SKM-1 treated with dmso at 0.1 percent for 144 hours (cell line): Measurements from ENCODE around the gene TNK1.

Experiments used
- DNase-seq: peaks from one replicate; lab custom pipeline; 2025; ENCODE audit not compliant: unreplicated experiment; lab: John Stamatoyannopoulos, UW

Gene TNK1

DNA sequence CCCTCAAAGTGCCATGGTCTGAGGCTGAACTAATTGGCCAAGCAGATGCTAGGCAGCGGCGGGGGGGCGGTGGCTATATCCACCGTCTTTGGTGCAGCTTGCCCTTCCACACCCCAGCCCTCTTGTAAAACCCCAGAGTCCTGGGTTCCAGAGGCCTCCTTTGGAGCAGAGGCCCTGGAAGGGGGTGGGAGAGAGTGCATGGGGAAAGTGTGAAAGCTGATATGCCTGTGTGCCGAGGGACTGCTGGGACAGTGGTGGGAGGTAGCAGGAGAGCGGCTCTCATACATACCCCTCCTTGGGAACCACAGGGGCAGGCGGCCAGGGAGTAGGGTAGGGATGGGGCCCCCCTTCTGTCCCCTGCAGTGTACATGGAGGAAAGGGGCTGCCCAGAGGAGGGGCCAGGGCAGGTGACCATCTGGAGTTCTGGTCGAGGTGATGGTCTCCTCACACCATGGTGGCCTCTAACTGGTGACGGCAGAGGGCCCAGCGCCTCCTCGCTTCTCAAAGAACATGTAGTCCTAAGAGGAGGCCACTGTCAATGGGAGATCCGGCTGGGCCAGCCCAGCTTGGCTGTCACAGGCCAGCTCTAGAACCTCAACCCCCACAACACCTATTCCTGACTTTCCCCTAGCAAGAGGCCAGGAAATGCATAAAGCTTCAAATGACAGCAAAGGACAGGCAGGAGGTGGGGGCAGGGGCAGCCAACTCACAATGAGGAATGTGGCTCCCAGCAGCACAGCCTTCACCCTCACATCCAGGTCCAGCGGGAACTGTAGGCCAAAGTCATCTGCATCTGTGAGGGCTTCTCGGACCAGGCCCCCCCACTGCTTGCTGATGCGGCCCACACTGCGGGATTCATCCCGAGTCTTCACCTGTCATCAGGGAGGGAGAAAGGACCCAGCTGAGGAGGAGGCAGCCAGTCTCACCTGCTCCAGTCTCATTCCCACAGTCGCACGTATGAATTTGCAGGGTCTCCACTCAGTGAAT, 9.3 kb downstream of the TNK1 start:
- DNase-seq = no peak

DNA sequence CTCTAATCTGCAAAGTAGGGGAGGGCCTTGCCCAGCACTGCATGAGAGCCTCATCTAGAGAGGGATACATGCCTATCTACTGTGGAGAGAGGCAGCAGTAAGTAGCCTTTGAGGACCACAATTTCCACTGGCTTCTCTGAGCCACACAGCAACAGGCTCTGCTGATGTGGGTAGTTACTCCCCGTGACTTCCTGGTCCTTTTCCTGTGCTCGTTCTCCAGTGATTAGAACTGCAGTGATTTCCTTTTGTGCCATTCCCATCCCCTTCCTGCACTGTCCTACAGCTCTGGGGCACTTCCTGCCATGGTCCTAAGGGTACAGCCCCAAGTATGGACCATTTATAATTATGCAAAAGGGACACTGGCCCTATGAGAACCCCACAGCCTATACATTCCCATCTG, 10.4 kb downstream of the TNK1 start:
- DNase-seq = no peak

DNA sequence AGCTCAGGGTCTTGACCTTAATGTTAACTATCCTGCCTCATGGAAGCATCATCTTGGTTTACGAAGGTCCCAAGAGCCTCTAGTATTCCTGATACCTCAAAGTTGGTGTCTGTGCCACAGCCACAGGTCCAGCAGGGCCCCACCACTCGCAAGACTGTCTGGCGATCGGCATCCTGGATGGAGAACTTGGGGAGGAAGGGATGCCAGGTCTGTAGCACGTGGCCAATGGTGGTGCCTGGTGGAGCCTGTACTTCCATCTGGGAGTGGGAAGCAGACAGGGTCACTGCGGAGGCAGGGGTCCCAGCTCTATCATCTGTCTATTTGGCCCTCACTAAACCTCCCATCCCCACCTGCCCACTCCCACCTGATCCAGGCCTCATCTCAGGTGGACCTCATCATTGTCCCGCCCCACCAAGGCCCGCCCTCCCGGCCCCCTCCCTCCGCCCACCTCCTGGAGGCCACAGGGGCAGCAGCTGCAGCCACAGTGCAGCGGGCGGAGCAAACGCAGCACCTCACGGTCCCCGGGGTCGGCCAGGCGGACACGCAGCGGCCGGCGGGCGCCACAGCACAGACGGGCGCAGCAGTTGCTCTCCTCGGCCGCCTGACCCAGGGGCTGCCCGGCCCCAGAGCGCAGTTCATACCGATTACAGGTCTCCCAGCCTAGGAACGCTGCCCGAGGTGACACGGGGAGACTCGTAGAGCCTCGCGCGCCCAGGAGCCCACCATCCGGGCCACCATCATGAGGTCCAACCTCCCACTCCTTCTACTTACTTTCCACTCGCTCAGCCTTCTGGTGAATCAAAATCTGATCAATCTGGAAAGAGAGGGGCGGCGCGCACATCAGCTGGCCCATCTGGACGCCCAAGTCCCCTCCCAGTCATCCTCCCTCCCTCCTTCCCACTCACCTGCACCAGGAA, 12.1 kb downstream of the TNK1 start:
- no peak for DNase-seq

DNA sequence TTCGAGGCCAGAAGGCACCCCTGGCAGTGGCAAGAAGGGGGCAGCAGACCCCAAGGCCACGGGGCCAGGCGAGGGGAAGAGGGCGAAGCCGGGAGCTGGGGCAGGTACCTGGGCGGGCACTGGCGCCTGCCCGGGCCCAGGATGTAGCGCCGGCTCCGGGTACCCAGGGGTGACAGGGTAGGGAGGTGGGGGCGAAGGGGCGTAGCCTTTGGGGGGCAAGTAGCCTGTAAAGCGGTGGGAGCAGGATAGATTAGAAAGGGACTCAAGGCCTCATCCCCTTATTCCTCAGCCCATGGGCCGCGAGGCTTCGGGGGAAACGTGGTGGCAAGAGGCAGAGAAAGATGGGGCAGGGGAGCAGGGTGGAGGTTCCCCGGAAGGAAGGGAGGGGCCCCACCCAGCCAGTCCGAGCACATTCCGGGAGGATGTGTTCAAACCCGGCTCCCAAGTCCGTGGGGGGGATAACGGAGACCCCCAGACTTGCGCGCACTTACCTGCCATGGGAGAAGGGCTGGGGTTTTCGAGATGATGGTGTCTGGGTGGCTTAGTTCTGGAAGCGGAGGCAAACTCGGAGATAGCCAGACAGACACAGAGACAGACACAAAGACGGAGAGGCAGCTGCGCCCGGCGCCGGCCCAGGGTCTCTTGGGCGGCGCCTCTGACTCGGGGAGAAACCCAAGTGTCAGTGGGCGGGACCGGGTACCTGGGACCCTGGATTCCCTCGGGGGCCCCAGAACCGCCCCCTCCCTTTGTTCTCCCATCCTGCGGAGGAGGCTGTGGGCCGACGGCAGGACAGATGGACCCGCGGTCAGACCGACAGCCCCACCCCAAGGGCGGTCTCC, 12.9 kb downstream of the TNK1 start:
- no peak for DNase-seq

DNA sequence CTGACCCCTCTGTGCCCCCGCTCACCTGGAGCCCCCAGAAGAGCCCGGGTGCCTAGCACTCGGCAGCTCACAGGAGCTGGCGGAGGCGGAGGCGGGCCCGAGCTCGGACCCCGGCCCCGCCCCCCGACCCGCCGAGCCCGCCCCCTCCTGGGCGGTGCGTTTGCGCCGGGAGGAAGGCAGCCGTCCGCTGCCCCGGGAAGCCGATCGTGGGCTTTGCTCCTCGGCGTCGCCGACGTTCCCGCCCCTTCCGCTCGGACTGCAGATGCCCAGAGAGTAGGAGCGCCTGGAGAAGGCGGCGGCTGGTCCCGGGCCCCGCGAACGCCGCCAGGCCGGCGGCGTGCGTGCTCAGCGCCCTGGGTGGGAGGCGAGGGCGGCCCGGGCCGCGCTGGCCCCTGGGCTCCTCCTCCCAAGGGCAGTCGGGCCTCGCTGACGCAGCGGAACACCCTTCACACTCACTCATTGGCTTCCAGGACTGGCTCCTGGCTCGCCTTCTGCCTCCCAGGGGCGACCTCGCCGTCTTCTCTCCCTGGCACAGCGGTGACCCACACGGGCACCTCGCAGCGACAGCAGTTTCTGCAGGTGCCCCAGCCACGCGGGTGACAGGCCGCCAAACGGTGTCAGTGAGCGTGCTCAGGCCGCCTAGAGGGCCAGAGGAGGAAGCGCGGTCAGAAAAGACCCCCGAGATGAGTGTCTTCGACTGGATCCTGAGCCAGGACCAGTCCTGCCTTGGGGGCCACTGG, 13.7 kb downstream of the TNK1 start, which contains the start of gene PLSCR3:
Gene PLSCR3, minus strand, starts transcription at position 74 of the 740 bp plus-strand sequence. CDS start 415 bp downstream, outside the sequence.
- peak; percentile 41 for DNase-seq

DNA sequence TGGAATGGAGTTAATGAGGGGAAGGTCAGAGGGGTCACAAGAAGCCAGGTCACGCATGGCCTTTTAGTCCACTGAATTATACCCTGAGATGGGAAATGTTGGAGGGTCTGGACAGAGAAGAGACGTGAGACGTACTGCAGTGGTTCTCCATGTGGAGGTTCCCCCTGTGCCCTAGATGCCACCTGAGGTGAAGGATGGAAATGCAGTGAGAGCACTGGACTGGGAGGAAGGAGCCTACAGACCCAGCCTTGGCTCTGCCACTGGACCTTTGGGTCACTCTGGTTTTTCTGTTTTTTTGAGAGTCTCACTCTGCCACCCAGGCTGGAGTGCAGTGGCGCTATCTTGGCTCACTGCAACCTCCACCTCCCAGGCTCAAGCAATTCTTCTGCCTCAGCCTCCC, 15.3 kb downstream of the TNK1 start:
- no peak for DNase-seq

DNA sequence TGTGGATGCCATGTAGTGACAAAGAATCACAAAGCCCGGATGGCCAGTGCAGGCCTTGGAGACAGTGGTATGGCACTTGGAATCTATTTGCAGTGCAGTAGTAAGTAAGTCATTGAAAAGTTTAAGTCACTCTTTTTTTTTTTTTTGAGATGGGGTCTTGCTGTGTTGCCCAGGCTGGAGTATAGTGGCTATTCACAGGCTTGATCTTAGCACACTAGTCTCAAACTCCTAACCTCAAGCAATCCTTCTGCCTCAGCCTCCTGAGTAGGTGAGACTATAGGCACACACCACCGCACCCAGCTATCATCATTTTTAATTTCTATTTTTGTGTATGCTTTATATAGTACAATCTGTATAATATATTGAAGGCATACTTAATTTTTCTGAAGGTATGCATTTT, 17.7 kb downstream of the TNK1 start:
- DNase-seq = no peak

DNA sequence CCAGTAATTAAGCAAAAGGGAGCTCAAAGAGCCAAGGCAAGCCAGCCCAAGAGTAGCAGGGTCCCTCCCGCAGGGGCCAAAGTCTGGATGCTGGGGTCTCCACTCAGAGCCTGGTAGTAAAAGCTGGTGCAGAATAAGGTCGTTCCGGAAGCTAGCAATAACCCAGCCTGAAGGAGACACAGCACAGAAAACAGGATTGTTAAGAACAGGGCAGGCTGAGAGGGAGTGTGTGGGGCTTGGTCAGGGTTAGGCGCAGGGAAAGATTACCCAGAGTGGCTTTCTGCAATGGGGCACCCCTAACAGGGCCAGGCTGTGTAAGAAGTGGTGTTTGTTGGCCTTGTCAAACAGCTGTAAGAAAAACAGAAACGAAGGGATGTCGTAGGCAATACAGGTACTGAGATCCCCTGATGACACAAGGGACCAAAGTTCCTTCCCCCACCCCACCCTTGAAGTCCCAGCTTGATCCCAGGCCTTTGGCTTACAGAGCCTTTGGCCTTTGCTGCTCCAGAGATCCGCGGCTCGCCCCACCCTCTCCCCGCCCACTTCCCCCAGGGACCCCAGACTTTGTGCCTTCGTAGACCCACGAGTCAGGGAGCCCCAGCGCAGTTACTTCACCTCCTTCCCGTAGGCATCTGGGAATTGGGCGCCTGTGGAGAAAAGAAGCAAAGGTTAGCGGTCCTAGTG, 22.3 kb downstream of the TNK1 start:
- no peak for DNase-seq

DNA sequence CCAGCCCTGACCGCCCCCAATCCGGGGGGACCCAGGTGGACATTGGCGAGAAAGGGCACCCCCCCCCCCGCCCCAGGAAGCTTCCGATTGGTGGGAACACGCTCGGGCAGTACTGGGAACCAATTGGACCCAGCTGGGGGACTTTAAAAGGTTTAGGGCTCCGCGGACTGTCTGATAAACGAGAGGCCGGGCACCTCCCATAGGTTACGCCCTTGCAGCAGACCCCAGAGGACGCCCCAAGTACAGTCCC, 22.8 kb downstream of the TNK1 start:
- no peak for DNase-seq

DNA sequence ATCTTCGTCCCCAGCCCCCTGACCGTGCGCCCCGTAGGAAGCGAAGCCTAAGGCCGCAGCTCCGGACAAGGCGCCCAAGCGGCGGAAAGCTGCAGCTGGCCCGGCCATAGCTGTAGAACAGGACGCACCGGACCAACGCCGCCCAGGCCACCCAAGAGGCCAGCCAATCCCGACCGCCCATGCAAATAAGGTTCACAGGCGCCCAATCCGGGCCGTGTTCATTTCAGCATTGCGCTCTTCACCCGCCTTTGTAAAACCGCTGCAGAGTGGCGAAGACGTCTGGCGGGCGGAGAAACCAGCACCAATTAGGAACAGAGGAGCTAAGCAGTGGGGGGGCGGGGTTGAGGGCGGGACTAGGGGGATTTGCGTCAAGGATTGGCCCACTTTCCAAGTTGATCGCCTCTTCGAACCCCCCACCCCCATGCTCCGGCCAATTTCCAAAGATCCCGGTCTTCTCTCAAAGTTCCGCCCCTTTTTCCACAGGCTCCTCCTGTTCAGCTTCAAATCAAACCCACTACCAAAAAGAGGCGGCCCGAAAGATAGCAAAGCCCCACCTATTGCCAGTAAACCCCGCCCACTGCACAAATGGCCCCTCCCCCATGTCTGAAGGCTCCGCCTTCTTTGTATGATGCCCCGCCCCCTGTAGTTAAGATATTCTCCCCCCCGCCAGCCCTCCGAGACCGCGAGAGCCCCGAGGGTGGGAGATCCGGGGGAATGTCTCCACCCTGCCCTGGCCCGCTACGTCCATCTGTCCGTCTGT, 23.3 kb downstream of the TNK1 start, which contains the start of gene TMEM256:
Gene TMEM256, minus strand, starts transcription at position 121 of the 760 bp plus-strand sequence. Its CDS starts 13 bp downstream, at position 108.
- peak; percentile 81 for DNase-seq

DNA sequence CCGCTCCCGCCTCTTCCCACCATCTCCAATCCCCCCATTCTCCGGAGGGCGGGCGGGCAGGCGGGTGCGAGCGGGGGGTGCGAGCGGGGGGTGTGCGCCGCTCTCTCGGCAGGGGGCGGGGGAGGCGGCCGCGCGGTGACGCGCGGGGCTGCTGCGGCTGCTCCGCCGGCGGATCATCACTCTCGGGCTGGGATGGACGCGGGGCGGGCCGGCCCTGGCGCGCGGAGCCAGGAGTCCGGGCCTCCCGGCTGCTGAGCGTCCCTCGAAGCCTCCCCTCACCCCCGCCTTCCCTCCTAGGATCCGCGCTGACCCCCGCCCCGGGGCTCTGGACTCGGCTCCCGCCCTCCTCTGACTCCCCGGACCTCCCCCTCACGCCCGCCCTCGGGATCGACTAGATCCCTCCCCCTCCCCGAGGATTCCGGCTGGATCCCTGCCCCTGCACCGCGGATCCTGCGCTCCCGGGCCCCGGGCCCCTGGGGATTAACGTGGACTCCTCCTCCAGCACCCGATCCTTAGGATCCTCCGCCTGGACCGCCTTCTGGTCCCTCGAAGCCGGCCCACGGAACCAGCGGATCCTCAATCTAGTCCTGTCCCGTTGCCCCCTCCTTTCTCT, 24.0 kb downstream of the TNK1 start:
- DNase-seq = no peak

DNA sequence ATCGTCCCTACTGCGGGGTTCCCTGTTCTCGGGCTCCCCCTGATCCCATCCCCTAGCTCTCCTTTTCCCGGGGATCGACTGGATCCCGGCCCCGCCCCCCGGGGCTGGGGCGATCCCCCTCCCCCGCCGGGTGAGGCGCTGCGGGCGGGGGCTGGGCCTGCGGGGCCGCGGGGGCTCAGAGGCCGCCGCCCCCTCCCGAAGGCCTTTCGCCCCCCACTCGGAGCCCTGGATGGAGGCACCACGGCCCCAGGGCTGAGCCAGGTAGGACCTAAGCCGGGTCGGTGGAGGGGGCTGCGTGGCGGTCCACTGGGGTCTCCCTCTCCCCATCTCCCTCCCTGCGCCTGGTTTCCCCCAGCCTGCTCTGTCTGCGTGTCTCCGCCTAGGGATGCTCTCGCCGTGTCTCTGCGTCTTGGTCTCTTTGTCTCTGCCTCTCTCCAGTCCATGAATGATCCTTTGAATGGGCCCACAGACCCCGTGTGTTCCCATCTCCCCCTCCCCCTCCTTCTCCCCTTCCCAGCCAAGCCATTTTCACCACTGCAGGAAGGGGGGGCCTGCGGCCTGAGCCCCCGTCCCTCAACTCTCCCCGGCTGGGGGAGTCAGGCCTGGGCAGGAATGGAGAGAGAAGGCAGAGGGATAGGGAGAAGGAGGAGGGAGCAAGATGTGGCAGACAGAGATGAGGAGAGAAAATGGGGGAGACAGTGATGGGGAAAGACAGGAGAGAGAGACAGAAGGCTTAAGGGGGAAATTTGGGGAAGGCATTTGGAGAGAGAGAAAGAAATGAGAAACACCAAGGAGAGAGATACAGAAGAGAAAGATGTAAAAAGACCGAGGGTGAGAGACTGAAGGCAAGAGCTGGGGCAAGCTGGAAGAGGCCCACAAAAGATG, 24.7 kb downstream of the TNK1 start:
- DNase-seq = no peak

DNA sequence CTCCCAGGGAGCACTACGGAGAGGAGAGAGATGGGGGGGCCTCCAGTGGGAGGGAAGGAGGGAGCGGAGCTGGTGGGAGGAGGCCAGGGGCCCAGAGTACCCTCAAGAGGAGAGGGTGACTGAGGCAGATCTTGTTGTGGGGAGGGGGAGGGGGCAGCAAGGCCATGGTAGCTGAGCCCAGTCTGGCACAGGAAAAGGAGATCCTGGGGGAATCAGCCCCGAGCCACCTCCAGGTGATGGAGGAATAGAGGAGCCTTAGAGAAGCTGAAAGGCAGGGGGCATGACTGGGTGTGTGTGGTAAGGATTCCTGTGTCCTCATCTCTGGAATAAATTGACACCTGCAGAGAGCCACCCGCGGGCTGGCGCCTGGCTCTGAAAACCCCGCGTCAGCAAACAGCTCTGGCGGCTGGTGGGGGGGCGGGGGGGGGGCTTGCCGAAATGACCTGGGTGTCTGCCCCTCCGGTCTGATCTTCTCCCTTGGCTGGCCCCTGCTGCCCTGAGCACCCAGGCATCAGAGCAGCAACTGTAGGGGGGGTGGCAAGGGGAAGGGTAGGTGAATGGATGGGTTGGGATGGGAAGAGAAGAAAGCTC, 25.4 kb downstream of the TNK1 start:
- DNase-seq = no peak

DNA sequence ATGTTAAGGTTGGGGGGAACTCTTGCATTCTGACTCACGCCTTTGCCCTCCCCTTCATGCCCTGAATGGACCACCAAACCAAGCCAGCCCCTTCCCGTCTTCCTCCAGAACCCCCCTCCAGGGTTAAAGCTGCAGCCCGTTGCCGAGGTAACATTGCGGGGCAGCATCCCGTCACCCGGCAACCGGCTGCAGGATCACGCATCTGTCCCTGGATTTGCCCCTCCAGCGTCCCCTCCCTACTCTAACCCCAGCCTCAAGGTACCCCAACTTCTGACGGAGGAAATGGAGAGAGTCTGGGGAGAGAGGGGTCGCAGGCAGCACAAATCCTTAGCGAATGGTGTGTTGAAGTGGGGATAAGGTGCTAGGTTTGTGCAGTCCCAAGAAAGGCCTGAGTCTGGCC, 26.2 kb downstream of the TNK1 start:
- DNase-seq = no peak

DNA sequence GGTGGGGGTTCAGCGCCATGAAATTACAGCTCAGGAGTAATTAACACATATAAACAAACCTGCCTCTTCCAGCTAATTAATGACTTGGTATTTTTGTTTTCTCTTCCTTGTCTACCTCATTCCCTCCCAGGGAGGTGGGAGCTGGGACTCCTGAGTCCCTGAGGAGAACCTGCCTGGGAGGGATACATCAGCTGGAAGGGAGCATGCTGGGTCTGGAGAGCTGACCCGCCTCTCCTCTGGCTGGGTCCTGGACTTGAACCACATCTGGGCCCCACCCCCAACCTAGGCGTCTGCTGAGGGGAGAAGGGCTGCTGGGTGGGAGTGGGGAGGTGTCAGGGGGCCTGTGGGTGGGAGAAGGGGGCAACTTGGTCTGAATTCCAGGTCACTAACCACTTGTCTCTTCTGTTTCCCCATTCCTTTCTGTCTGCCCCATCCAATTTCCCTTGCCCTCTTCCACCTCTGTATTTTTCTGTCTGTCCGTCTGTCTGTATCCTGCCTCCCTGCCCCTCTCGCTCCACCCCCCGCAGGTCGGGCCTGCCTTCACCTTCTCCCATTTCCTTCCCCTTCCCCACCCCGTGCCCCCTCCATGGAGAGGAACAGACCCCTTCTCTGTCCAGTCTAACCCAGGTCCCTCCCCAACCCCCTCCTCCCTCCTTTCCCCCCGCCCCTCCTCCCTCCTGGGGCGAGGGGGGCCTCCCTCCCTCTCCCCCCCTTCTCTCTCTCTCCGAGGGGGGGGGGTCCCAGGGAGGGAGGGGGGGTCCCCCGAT, 26.8 kb downstream of the TNK1 start, which contains the start of gene NLGN2:
Gene NLGN2, plus strand, starts transcription at position 361 of the 767 bp plus-strand sequence. CDS start 411 bp downstream, outside the sequence.
- no peak for DNase-seq

DNA sequence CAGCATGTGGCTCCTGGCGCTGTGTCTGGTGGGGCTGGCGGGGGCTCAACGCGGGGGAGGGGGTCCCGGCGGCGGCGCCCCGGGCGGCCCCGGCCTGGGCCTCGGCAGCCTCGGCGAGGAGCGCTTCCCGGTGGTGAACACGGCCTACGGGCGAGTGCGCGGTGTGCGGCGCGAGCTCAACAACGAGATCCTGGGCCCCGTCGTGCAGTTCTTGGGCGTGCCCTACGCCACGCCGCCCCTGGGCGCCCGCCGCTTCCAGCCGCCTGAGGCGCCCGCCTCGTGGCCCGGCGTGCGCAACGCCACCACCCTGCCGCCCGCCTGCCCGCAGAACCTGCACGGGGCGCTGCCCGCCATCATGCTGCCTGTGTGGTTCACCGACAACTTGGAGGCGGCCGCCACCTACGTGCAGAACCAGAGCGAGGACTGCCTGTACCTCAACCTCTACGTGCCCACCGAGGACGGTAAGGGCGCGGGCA, 27.4 kb downstream of the TNK1 start:
- no peak for DNase-seq
